Raji (cell line): ENCODE measurements around the gene FNTB.

ENCODE experiments used
- POLR2A ChIP-seq: IDR thresholded peaks from 2 replicates; pipeline ENCODE4 v1.6.1; 2011; ENCODE audit warnings: low read depth, low read length, control low read depth; ENCODE audit not compliant: insufficient read depth

The FNTB gene

DNA sequence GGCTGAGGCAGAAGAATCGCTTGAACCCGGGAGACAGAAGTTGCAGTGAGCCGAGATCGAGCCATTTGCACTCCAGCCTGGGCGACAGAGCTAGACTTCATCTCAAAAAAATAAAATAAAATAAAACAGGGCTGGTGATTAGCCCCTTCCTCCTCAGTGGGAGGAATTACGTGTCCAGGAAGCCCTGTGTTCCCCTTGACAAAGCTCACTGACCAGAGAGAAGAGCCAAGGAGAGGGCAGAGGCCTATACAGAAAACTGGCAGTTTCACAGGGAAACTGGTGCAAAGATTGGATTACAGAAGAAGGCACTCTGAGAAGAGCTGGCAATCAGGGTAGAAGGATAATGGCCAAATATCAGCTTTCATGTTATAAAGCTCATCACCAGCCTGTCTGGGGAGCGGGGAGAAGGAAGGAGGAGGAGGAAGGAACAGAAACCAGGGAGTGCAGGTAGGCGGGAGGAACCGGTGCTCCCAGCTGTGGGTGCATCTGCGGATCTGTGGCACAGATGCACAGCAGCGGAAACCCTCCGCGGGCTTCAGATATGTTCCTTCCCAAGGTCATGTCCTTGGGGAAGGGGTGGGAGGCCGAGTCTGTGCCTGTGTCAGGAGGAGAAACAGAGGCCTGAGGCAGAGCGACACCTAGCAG is 21.2 kb upstream of the FNTB start:
- no peak for TF ChIP-seq POLR2A

- no peak for TF ChIP-seq POLR2A
Observed at GRCh38 chr14:64966976-64967375, 19.7 kb upstream of the FNTB start.

GRCh38 chr14:64968167-64968566 is 18.5 kb upstream of the FNTB start:
- TF ChIP-seq POLR2A, result no peak

DNA sequence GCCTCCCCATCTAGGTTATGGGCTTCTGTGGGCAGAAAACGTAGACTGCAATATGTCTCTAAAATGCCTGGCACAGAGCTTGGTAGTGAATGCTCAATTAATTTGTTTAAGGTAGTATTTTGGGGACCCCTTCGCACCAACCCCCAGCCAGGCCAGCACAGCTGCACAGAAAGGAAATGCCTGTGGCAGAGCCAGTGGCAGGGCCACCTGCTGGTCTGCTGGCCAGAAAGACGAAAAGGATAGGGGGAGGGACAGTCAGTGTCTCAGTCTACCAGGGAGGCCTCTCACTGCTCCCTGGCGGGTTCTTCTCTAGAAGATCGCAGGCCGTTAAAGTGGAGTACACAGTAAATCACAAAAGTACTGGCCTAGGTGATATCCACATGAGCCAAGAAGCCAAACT is 18.0 kb upstream of the FNTB start:
- TF ChIP-seq POLR2A, result no peak

DNA sequence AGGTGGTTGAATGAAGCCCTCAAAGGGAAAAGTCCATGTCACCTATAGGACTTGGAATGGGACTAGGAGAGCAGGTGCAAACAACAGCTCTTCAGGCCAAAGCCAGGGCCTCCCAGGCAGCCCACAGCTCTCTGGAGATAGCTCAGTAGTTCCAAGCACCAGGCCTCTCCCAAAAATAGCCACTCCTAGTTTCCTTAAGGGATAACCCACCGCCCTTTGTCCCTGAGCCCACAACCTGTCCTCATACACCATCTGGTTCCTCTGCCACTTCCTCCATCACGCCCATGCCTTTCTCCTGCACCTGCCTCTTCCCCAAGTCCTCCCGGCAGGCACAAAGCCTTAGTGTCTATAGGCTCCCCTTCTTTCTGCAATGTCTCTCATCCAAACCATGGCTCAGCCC is 16.7 kb upstream of the FNTB start:
- TF ChIP-seq POLR2A, result no peak

- TF ChIP-seq POLR2A, result no peak
Observed at GRCh38 chr14:64970776-64971477, 15.8 kb upstream of the FNTB start.

DNA sequence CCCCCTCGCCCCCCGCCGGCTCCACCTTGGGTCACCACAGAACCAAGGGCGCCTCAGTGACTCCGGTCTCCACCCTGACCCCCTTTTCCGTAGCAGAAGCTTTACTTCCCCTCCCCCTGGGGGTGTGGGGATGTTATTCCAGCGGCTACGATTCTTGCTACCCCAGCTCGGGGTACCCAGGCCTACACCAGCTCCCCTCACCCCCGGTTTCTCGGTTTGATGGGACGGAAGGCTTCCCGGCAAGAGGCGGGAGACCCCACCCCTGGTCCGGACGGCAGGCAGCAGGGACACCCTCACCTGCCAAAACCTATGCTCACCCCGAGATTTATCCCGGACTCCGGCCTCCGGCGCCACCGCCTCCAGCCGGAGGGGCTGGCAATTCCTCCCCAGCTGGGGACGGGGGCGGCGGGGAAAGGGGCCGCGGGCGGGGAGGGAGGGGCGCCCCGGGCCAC is 15.2 kb upstream of the FNTB start:
- no peak for TF ChIP-seq POLR2A

GRCh38 chr14:64971943-64972791 is 14.5 kb upstream of the FNTB start, which contains the start of gene RAB15:
Gene RAB15, minus strand, starts transcription at chr14:64972336. Its CDS starts 260 bp downstream, at chr14:64972076.
- TF ChIP-seq POLR2A, result no peak

- no peak for TF ChIP-seq POLR2A
Observed at GRCh38 chr14:64973026-64973442, 13.7 kb upstream of the FNTB start.

DNA sequence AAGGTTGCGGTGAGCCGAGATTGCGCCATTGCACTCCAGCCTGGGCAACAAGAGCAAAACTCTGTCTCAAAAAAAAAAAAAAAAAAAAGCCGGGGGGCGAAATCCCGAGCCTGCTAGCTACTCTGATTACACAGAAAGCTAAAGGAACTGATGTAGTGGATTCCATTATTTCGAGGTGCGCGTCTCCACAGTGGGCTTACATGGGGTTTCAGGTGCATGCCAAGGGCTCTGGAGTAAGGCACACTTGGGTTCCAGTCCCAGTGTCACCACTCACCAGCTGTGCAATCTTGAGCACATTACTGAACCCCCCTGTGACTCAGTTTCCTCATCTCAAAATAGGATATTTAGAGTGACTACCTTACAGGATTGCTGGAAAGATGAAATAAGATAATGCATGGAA is 12.9 kb upstream of the FNTB start:
- TF ChIP-seq POLR2A, result no peak

GRCh38 chr14:64974563-64974962 is 12.1 kb upstream of the FNTB start:
- TF ChIP-seq POLR2A, result no peak

GRCh38 chr14:64979336-64980074 is 7.2 kb upstream of the FNTB start:
- TF ChIP-seq POLR2A, result no peak

GRCh38 chr14:64983439-64984310 is 3.0 kb upstream of the FNTB start:
- TF ChIP-seq POLR2A, result no peak

DNA sequence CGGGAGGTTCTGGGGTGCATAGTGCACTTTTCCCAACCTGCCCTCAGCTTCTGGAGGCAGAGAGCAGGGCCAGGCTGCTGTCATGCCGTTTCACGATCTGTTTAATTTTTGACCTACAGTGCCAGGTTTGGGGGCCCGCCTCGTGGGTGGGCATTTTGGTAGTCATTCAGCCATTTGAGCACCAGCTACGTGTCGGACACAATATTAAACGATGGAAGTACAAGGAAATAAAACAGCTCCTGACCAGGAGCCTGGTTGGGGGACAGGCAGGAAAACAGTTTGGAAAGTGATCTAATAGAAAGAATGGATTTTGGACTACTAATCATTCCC is 708 bp downstream of the FNTB start:
- no peak for TF ChIP-seq POLR2A
